Tongue (tissue), 2 donors: ENCODE measurements around the gene SAE1. TPM values are rescaled to one million over a fixed set of nuclear protein-coding genes. Genes with fewer than 3 reads are reported as not detected.
A peak's percentile ranks its signal among the peaks of the same experiment; 100 is the strongest.

Source experiments
- DNase-seq: peaks from one replicate; pipeline ENCODE4 v3.0.0-alpha.2; 2015
- total RNA-seq: library from RNA; depleted of rRNA; stranded (reverse); fragments of >200 nt; gene quantifications from one replicate; pipeline ENCODE4 v1.2.3, GENCODE V29; 2014

Gene SAE1
- total RNA-seq, 1 donor from 2014 or later, result 90.8 TPM

GRCh38 chr19:47221080-47221841 is 90.6 kb downstream of the SAE1 start:
- no peak for DNase-seq

GRCh38 chr19:47221890-47222289 is 91.3 kb downstream of the SAE1 start:
- no peak for DNase-seq

GRCh38 chr19:47225746-47226425 is 95.3 kb downstream of the SAE1 start:
- DNase-seq, result peak; percentile 96

- DNase-seq, result no peak
These were observed 96.1 kb downstream of the SAE1 start for GRCh38 chr19:47226426-47227351.

- peak; percentile 73 for DNase-seq
These were observed 96.9 kb downstream of the SAE1 start for GRCh38 chr19:47227352-47228167.

- peak; percentile 27 for DNase-seq
These were observed 97.7 kb downstream of the SAE1 start for GRCh38 chr19:47228168-47228936.

GRCh38 chr19:47228937-47229675 is 98.5 kb downstream of the SAE1 start:
- peak; percentile 30 for DNase-seq

GRCh38 chr19:47229676-47230053 is 99.0 kb downstream of the SAE1 start:
- DNase-seq, result peak; percentile 36

- peak; percentile 43 for DNase-seq
These were observed 99.7 kb downstream of the SAE1 start for GRCh38 chr19:47230054-47230920.

- DNase-seq, result no peak
These were observed 100.2 kb downstream of the SAE1 start, which contains the start of gene BBC3 for GRCh38 chr19:47230921-47231214. Gene BBC3 (minus strand): TSS chr19:47231199. CDS start chr19:47228431, 2,768 bp downstream.

- peak; percentile 87 for DNase-seq
These were observed 100.8 kb downstream of the SAE1 start for GRCh38 chr19:47231215-47232054.

GRCh38 chr19:47232422-47233211 is 102.0 kb downstream of the SAE1 start:
- no peak for DNase-seq

GRCh38 chr19:47236072-47236675 is 105.5 kb downstream of the SAE1 start:
- DNase-seq, result no peak

GRCh38 chr19:47239152-47239551 is 108.5 kb downstream of the SAE1 start:
- no peak for DNase-seq

GRCh38 chr19:47239610-47240296 is 109.1 kb downstream of the SAE1 start:
- DNase-seq, result peak; percentile 83

- DNase-seq, result no peak
These were observed 109.9 kb downstream of the SAE1 start for GRCh38 chr19:47240556-47240955.
